HG03342 (cell line): ENCODE data around the gene MAPK8IP1.

Experiments
- ATAC-seq: cut with Tn5 transposase; IDR thresholded peaks from one replicate; pipeline ENCODE4 v1.9.1; 2021; ENCODE audit warnings: mild to moderate bottlenecking, moderate library complexity; ENCODE audit not compliant: unreplicated experiment

MAPK8IP1 gene

DNA sequence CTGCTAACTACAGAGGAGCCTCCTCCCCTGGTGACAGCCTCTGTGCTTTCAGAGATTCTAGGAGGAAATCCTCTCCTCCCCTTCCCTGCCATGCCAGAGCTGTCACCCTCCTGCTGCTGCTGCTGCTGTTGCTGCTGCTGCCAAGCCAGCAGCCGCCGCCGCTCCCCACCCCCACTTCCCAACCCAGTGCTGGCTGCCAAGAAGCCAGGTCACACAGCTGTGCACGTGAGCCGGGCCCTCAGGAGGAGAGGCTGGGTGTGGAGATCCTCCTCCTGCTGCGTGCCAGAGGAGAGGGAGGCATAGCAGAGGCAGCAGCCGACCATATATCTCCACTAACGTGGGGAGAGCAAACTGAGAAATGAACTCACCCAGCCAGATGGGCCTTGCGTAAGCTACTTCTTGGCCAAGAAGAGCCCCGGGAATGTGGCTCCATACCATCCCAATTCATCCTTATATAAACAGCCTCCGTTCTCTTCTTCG is 25.8 kb upstream of the MAPK8IP1 start:
- ATAC-seq = no peak

DNA sequence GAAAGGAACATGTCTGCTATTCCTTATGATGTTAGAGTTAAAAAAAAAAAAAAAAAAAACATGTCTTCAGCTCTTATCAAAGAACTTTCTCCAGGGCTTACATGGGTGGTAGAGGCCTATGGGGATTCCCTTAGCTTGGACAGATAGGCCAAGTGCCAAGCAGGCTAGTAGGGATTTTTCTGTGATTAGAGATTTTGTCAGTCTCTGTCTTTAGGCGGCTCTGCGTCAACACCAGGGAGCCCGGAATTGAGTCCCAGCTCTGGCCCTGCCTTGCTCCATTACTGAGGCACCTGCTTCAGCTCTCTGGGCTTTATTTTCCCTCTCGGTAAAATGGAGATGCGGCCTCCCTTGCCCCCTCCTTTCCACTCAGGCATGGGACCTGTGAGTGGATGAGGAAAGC is 25.1 kb upstream of the MAPK8IP1 start:
- ATAC-seq = no peak

DNA sequence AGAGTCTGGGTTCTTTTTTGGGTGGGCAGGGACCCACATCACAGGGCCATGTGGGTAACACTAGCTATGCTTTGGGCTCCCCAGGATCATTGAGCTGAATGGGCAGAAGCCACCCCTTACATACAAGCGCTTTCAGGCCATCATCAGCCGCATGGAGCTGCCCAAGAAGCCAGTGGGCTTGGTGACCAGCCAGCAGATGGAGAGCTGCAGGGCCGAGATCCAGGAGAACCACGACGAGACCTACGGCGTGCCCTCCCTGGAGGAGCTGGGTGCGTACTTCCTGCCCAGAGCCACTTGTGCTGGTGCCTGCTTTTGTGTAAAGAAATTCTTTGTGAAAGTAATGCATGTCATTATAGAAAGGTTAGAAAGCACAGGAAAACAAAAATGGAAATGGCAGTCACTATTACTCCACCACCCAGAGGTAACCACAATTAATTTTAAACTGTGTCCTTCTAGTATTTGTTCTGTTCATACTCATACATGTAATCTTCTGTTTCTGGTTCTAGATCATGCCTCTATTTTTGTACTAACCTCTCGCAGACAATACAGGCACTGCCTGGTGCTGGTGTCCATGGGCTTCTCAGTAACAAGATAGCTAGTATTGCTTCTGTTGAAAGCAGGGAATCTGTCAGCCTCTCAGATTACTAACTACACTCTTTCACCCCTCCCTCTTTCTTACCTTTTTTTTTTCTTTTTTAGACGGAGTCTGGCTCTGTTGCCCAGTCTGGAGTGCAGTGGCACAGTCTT is 24.5 kb upstream of the MAPK8IP1 start:
- no peak for ATAC-seq

DNA sequence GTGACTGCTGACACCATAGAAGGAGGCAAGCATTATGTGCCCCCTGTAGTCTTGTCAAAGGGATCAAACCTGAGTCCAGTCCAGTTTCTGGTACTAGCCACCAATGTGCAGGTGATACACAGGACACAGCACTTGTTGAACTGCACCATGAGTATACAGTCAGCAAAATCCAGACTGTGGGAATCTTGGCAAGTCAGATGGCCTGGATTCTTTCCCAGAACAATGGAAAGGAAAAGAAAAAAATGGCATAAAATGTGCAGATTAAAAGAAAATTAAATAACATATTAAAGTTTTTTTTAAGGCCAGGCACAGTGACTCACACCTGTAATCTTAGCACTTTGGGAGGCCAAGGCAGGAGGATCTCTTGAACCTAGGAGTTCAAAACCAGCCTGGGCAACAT is 21.4 kb upstream of the MAPK8IP1 start:
- no peak for ATAC-seq

DNA sequence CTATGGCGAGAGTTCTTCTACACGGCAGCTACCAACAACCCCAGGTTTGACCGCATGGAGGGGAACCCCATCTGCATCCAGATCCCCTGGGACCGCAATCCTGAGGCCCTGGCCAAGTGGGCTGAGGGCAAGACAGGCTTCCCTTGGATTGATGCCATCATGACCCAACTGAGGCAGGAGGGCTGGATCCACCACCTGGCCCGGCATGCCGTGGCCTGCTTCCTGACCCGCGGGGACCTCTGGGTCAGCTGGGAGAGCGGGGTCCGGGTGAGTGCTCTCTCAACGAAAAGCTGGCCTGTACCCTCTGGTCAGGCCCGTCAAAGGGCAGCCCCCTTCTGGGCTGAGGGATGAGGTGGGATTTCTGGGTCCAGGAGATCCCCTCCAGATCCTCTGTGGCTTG is 15.9 kb upstream of the MAPK8IP1 start:
- no peak for ATAC-seq

DNA sequence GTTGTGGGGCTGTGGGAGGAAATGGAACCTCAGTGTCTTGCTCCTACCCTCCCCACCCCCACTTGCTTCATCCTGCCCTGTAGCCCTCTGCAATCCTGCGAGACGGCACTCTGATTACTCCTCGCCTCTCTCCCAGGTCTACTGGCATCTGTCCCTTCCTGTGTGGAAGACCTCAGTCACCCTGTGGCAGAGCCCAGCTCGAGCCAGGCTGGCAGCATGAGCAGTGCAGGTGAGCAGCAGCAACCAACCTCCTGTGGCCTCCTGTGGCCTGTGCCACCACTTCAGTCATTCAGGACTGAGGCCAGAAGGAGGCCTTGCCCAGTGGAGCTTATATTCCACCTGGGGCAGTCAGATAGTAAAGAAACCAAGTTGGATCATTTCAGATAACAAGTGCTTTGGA is 14.7 kb upstream of the MAPK8IP1 start:
- no peak for ATAC-seq

DNA sequence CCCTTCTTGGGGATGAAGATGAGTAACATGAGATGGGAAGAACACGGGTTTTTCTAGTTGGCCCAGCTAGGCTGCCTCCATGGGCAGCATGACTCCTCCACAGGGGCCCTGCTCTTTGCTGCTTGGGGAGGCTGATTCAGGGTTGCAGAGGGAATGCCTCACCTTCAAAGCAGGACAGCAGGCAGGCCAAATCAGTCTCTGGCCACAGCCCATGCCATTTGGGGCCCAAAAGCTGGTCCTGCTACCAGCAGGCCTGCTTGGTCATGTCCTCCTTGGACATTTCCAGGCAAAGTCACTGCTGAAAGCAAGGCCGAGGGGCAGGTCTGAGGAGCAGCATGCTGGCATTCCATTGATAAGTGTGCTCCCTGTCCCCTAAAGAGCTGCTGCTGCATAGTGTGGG is 13.8 kb upstream of the MAPK8IP1 start:
- ATAC-seq = no peak

DNA sequence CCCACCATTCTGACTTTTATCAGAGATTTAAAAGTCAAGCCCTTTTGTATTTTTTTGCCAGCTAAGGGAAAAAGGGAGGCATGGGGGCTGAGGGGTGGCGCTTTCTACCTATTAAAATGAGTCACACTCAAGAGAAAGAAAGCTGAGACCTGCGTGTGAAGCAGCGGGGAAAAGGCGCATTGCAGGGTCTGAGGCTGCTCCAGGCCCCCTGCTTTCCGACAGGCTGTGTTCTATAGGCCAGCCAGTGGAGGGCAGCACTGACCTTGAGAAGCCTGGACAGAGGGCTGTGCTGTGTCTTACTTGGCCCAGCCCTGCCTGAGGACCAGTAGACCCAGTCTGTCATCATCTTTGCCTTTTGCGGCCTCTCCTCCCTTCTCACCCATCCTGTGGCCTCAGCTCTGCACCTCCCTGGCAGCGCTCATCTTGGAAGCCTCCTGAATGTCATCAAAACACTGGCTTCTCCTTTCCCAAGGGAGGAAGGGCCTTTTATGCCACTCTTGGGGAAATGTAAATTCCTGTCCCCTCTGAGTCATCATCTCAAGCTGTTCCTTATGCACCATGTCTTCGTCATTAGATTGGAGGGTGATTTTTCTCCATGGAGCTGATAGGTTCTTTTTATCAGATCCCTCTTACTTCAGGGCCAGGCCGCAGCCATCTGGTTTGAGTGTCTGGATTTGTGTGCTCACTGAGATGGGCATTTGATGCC is 12.6 kb upstream of the MAPK8IP1 start:
- no peak for ATAC-seq

DNA sequence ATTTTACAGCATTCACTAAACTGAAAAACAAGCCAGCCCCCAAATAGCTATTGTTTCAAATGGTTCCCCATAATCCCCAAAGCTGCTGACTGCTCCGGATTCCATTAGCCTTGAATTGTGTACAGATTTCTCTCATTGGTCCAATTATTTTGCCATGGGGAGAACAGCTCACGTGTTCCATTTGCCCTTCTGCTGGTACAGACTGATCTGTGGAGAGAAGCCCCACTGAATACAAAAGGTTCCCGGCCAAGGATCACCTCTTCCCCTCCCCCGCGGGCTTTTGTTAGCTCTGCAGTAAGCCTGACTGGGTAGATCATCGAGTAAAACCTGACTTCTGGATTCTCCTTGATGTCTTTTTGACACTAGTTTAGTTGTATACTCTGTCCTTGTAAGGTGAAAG is 9.1 kb upstream of the MAPK8IP1 start:
- ATAC-seq = no peak

DNA sequence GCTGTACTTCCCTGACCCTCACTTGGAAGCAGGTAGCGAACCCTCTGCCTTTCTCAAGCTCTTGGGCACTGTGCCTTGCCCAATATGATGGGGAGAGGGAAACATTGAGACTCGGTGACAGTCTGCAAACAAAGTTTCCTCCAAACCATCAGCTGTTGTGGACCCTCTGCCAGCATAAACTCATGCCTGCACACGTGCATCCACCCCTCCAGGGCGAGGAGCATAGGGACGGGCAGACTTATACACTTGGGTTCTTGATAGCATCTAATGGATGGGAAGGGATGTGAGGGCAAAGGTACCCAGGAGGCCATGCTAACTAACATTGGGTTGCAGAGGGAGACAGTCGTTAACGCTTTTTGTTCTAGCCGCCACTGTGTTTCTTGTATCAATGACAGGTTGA is 8.2 kb upstream of the MAPK8IP1 start:
- ATAC-seq = no peak

DNA sequence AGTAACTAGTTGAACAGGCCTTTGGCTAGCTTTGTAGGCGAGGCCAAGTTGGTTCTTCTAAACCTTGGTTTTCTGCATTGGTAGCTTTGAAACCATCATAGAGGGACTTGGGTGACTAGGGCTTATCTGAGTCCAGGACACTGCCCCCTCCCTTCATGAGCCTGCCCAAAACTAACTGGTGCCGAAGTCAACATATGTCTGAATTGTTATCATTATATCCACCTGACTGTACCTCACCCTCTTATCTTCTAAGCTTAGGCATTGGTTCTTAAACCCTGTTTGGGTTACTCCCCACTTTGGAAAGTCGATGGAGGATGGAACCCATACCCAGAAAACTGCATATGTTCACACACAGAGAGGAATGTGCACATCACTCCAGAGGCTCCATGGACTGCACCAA is 7.6 kb upstream of the MAPK8IP1 start:
- ATAC-seq = no peak

DNA sequence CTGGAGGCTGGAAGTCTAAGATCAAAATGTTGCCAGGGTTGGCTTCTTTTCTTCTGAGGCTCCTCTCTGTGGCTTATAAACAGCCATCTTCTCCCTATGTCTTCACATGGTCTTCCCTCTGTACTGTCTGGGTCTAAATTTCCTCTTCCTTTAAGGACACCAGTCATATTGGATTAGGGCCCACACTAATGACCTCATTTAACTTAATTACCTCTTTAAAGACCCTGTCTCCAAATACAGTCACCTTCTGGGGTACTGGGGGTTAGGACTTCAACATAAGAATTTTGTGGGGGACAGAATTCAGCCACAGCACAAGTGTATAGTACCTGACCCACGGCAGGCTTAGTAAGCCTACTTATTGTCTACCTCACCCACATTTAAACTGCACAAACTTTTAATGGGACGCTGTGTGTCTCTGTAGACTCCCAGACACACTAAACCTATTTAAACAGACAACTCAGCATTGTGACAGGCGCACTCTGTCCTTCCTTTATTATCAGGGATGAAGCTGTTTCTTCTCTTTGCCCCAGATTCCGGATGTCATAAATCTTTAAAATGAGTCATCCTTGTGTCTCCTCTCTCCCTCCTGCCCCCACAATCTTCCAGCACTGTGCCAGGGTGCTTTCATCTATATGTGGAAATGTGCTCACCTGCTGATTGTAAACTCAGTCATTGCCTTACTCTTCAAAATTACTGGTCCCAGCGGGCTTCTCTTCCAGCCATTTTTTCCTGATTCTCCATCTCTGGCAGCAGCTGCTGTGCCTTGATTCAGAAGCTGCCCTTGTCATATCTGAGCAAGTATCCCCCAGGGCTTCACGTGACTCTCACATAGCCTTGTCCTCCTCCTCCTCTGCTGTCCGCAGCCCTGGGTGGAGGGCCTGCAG is 5.4 kb upstream of the MAPK8IP1 start:
- ATAC-seq = no peak

DNA sequence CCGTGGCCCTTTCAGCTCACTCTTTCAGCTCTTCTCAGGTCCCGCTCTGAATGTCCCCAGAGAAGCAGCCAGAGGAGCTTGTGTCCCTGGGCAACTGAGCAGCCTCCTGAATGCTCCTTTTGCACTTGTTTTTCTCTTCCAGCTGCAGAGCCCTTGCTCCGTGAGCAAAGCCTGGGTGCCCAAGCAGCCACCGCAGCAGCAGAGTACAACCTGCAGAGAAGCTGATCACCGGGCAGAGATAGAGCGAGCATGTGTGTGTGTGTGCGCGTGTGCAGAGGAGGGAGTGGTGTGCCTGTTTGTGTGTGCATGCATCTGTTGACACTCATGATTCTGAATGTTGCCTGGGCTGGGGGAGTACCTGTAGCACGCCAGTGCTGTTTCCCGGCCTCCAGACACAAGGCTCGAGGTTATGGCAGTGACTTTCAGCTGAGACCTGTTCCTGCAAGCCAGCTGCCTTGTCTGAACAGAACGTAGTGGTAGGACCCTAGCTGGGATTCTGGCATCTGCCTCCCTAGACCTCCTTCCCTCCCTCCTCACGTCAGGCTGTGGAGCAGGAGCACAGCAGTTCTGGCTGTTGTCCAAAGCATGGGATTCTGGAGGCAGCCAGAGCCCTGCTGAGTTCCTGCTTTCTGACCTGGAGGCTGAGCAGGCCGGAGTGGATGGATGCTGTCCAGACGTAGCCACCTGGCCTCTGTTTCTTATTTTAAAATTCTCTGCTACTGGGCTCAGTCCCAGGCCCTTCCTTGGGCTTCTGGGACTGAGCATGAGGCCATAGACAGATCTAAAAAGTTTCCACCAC is 4.5 kb upstream of the MAPK8IP1 start:
- no peak for ATAC-seq

DNA sequence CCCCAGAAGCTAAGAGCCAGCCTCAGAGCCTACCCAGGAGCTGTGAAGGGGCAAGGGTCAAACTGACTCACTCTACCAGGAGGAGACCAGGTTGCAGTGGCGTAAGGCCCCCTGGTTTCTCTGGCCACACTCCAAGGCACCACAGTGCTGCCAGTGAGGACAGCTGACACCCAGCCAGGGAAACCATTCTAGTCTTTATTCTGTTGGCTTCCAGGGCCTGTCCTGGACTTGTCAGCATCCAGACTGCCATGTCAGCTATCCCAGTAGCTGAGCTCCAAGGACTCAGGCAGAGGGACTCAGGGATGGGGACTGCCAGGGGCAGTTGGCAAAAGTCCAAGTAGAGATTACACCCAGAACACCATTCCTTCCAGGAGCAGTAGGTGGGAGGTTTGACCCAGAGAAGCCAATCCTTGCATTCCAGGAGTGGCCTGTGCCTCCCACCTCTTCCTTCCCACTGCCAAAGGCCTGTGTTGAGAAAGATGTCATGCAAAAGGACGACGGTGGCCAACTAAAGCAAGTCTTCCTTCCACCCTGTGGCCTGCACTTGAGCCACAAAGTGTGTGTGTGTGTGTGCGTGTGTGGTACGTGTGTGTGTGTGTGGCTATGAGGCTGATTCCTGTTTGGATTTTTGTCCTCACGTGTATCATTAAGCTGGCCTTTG is 3.6 kb upstream of the MAPK8IP1 start:
- no peak for ATAC-seq

DNA sequence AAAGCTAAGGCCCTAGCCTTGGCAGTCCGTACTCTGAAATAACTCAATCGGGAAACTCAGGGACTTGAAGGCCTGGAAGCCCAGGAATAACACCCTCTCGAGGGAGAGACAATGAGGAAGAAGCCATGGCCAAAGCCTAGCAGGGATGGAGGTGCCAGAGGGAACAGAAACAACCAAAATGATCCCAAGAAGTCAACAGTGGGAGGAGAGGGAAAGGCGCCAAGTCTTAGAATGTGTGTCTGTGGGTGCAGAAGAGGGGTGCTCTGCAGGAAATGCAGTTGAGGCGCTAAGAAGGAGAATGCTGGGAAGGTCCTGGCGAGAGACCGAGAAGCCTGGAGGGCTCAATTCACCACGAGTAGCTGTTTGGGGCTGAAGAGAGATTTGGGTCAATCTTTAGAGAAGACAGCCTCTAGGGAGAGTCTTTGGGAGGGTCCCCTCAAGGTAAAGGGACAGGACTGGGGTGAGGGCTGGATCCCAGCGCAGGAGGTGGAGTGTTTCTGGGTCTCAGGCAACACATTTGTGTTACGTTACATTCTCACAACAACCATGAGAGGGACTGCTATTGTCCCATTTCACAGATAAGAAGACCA is 760 bp upstream of the MAPK8IP1 start:
- no peak for ATAC-seq

DNA sequence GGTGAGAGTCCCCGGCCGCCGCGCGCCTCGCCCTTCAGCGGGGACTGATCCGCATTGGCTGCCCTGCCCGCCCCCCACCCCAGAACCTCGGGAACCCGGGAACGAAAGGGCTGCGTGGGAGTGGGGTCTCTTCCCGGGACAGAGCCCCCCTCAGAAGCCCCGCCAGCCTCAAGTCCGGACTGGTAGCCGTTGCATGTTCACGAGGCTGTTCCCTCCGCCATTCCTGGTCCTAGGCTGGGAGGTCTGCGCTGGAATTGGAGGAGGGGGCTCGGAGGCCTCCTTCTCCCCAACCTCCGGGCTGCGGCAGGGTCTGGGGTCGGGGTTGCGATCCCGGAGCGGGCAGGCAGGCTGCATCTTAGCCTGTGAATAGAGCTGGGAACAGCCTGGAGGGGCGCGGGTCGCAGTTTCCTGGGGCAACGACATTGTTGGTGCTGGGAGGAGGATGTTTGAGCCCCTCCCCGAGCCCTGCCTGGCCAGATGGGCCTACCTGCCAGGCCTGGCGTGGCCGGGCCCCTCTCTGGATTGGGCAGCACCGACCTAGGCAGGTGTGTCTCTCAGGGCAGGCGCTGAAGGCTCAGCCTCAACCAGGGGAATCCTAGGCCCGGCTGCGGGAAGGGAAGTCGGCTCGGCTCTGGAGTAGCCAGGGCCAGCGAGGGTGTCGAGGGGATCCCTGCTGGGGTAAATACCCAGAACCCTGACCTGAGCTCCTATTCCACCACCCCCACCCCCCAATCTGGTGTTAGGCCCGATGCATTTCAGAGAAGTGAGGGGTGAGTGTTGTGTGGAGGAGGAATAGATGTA is 670 bp downstream of the MAPK8IP1 start:
- ATAC-seq = no peak

DNA sequence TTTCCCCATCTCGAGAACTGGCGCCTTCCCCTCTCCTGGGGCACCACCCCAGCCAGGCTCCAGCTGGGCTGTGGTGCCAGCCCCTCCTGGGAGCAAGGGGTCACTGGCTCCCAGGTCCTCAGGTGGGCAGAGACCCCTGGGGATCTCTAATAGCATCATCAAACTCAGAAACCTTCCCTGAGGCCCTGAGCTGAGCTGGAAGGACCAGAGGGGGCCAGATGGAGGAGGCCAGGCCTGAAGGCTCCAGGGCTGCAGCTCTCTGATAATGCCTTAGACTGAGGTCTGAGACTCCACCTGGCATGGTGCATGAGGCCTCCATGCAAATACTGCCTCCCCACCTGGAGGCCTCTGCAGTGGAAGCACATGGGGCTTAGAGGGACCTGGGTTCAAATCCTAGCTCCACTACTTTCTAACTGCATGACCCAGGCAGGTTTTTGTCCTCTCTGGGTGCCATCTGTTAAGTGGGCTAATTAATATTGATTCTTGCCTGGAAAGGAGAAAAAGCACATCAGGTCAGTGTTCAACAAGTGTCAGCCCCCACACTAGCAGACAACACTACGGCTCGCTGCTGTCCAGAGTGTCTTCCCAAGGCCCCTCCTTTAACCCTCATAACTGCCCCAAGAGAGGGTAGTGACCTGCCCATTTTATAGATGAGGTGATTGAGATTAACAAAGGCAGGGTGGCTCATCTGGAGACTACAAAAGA is 1.5 kb downstream of the MAPK8IP1 start:
- no peak for ATAC-seq

DNA sequence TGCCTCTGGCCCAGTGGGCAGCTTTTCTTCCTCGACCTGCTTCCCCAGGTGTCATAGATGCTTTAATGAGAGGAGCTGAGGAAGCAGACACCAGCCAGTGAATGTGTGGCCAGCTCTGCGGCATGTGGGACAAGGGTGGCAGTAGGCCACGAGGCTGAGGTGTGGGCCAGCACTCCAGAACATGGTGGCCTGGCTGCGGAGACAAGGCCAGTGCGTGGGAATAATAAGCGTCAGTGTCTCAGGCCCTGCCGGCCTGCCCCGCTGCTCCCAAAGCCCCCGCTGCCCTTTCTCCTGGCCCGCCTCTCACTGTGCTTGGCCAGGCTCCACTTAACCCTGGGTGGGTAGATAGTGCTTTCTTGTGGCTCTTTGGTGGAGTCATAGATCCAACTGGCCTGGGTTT is 2.1 kb downstream of the MAPK8IP1 start:
- no peak for ATAC-seq
